H1 (cell line): ENCODE results near the gene TSHR. TPM values are rescaled to one million over a fixed set of nuclear protein-coding genes. Genes with fewer than 3 reads are reported as not detected.

Source experiments
- ASH2L ChIP-seq: fragments of 200-600, 300-600 bp; sonication (generic); IDR thresholded peaks from one replicate; pipeline ENCODE4 v1.7.1; 2017; ENCODE audit warnings: low read length
- CBX5 ChIP-seq: fragments of 300-800, 300-1000 bp; sonication (generic); IDR thresholded peaks from 2 replicates; pipeline ENCODE4 v1.7.1; 2016; ENCODE audit warnings: antibody characterized with exemption, low read length, low read depth
- CBX8 ChIP-seq: fragments of 300-800, 300-1000 bp; sonication (generic); IDR thresholded peaks from 2 replicates; pipeline ENCODE4 v1.7.1; 2016; ENCODE audit warnings: low read depth, low read length, borderline replicate concordance
- JUN ChIP-seq: IDR thresholded peaks from 2 replicates; pipeline ENCODE4 v1.6.1; 2011; ENCODE audit warnings: low read depth, mild to moderate bottlenecking, improper control_type of control experiment, low read length
- NANOG ChIP-seq: IDR thresholded peaks from 2 replicates; pipeline ENCODE4 v1.6.1; 2011; ENCODE audit warnings: low read length, low read depth, mild to moderate bottlenecking, inconsistent platforms; ENCODE audit not compliant: insufficient read depth, poor library complexity, severe bottlenecking
- POU5F1 ChIP-seq: IDR thresholded peaks from 2 replicates; pipeline ENCODE4 v1.6.1; 2011; ENCODE audit warnings: low read depth, mild to moderate bottlenecking, low read length, moderate library complexity
- RAD21 ChIP-seq, 2 experiments: IDR thresholded peaks in 1 of 2; conservative IDR thresholded peaks in 1 of 2; 2 replicates each; pipeline ENCODE4 v1.6.1; 2011; ENCODE audit warnings: low read depth in 2 of 2, low read length in 2 of 2, improper control_type of control experiment in 1 of 2, inconsistent platforms in 1 of 2, mild to moderate bottlenecking in 1 of 2, moderate library complexity in 1 of 2
- SIN3A ChIP-seq, 2 experiments: IDR thresholded peaks in 1 of 2; conservative IDR thresholded peaks in 1 of 2; 2 replicates each; pipeline ENCODE4 v1.6.1; 2011 to 2012; ENCODE audit warnings: low read length in 2 of 2, improper control_type of control experiment in 1 of 2, low read depth in 1 of 2, mild to moderate bottlenecking in 1 of 2
- polyA plus RNA-seq, 7 experiments: library from polyadenylated mRNA; depleted of rRNA in 3 of 7; stranded (reverse) in 5 of 7; unstranded in 2 of 7; fragments of >200 nt in 5 of 7; fragments of 200-250 nt in 2 of 7; gene quantifications; 1 replicate in 5 of 7; 2 replicates in 1 of 7; 4 replicates in 1 of 7; pipeline versions ENCODE4 v1.2.1 to v1.2.3, GENCODE V29; 2011 to 2013; ENCODE audit warnings: missing spikeins in 2 of 7, mixed read lengths in 2 of 7
- total RNA-seq: library from RNA; stranded (reverse); fragmentation: NEBNext Ultra II Directional; extraction: Animal tissue kit (Norgen Biotek cat#: 25700); gene quantifications from 2 replicates; pipeline ENCODE4 v1.2.1, GENCODE V29; 2021

The TSHR gene
- total and polyA plus RNA-seq, 2 of the 8 experiments (the other 6 are each of a cell fraction or from before 2014, with no cell fraction given): 0.27 TPM; not detected in 1

DNA sequence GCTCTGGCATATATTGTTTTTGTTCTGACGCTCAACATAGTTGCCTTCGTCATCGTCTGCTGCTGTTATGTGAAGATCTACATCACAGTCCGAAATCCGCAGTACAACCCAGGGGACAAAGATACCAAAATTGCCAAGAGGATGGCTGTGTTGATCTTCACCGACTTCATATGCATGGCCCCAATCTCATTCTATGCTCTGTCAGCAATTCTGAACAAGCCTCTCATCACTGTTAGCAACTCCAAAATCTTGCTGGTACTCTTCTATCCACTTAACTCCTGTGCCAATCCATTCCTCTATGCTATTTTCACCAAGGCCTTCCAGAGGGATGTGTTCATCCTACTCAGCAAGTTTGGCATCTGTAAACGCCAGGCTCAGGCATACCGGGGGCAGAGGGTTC, 188.4 kb downstream of the TSHR start (continued):
- TF ChIP-seq SIN3A (conservative IDR thresholded peaks at IDR 0.05 in 1 of 2, IDR thresholded peaks at IDR 0.05 in 1 of 2; ENCODE audit: low read depth in 1 of 2, low read length in 2 of 2): no peak
- no peak for TF ChIP-seq CBX5
- TF ChIP-seq POU5F1: no peak
- no peak for TF ChIP-seq ASH2L
- no peak for TF ChIP-seq RAD21 (IDR thresholded peaks at IDR 0.05 in 1 of 2, conservative IDR thresholded peaks at IDR 0.05 in 1 of 2; ENCODE audit: low read depth in 2 of 2, low read length in 2 of 2)
- no peak for TF ChIP-seq CBX8
- TF ChIP-seq JUN: no peak
- TF ChIP-seq NANOG: no peak
